T-helper 1 cell treated with Interleukin-12 subunit alpha and Interleukin-12 subunit beta and Interleukin-4 antibody, amounts not matched to agents 30 ng/mL and 1 ng/mL, for 36 hours (primary cell): Measurements from ENCODE around the gene ADIPOQ. TPM values are rescaled to one million over a fixed set of nuclear protein-coding genes. Genes with fewer than 3 reads are reported as not detected.
"Not testable (repeated sequence)": the region's sequence is repeated elsewhere in the genome, so short reads cannot be mapped to it uniquely, and the experiment has no call there.

Experiments used
- intact Hi-C: fragments of 100-400 bp; cut with micrococcal nuclease; formaldehyde crosslinking; loops from one replicate; pipeline ENCODE4 v1.15.1; 2024
- total RNA-seq: library from RNA; stranded (reverse); gene quantifications from 2 replicates; pipeline ENCODE4 v1.2.3, GENCODE V29; 2022

Gene ADIPOQ
- total RNA-seq, 1 donor from 2014 or later: not detected

DNA sequence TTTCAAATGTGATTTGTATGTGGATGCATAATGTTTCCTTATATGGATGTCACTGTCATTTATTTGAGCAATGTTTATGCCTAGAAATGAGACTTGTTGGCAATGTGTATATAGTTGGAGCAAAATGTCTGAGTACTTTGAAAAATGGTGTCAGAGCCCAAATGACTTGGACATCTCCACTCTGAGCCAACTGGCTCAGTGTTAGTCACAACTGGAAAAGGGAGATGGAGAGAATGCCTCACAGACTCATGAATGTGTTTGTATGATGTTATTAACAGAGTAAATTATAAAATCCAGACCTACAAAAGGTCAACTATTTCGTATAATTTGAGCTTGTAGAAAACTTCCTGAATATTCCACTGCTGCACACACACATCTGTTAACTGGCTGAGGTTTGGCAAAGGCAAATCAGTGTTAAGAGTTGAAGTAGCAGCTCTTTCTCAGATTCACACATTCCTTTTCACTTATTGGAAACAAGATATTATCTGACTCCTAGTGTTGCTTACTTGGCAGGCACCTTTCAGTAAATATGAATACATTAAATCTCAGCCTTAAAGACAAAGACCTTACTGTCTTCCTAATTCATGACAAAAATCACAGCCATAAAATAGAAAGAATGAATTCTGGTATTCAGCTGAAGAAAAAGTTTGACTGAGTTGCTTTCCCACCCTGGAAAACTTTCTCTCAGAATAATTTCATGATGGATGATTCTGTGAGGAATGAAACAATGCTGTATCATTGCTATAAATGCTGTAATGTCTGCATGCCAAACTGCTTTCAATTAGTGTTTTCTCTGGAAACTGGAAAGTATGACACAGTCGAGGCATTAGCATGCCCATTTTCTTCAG, 27.0 kb downstream of the ADIPOQ start:
- intact Hi-C loops: no loop called here

DNA sequence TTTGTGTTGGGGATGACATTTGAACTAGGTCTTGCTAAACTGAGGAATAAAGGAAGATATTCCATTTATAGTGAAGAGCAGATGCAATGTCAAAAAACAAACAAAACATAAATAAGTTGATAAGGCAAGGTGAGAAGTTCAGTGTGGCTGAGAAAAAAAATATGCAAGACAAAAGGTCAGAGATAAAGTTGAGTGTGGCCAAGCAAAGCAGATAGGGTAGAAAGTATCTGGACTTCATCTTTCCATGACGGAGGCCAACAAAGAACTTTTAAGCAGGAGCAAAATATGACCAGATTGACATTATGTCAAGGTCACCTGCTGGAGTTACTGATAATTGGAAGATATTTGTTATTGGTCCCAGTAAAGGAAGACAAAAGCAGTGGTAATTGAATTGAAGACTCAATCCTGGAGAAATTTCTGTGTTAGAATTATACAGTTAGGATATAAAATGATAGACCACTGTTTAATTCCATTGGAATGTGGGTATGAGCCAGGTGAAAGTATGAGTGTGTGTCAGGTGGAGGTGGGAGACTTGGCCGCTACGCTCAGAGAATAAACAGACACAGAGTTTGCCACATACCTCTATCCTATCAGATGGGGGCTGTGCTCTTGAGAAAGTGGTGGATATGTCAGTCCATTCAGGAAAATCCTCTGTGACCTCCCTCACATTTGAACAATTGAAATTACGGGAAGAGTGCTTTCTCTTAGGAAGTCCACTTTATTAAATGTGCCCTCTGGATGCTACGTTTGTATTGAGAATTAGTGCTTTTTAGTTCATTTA, 28.1 kb downstream of the ADIPOQ start:
- intact Hi-C loops: no loop called here

DNA sequence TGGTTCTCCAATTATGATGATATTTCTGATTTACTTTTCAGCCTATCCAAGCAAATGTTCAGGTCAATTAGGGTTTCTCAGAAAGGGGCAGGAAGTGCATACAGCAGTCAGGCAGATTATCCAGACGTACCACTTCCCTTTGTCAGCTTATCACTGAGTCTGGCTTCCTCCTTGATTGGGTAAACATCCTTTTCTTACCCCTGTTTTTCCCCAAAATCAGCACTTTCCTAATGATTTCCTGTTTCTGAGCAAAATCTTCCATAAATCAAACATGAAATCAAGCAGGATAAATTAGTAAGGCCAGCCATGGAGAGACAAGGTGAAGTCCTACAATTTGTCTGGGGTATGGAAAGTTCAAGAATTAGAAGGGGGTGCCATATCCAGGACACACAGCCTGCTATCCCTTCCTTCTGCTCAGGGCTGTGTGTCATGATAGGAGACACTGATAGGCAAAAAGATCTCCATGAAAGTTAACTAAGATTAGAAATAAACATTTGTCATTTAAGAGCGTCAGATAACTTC, 29.0 kb downstream of the ADIPOQ start:
- intact Hi-C loops: no loop called here

DNA sequence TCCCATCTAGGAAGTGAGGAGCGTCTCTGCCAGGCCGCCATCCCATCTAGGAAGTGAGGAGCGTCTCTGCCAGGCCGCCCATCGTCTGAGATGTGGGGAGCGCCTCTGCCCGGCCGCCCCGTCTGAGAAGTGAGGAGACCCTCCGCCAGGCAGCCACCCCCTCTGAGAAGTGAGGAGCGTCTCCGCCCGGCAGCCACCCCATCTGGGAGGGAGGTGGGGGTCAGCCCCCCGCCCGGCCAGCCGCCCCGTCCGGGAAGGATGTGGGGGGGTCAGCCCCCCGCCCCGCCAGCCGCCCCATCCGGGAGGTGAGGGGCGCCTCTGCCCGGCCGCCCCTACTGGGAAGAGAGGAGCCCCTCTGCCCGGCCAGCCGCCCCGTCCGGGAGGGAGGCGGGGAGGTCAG, 31.3 kb downstream of the ADIPOQ start:
- intact Hi-C loops: not testable (repeated sequence)

DNA sequence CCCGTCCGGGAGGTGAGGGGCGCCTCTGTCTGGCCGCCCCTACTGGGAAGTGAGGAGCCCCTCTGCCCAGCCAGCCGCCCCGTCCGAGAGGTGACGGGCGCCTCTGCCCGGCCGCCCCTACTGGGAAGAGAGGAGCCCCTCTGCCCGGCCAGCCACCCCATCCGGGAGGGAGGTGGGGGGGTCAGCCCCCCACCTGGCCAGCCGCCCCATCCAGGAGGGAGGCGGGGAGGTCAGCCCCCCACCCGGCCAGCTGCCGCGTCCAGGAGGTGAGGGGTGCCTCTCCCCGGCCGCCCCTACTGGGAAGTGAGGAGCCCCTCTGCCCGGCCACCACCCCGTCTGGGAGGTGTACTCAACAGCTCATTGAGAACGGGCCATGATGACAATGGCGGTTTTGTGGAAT, 31.7 kb downstream of the ADIPOQ start:
- intact Hi-C loops: not testable (repeated sequence)

DNA sequence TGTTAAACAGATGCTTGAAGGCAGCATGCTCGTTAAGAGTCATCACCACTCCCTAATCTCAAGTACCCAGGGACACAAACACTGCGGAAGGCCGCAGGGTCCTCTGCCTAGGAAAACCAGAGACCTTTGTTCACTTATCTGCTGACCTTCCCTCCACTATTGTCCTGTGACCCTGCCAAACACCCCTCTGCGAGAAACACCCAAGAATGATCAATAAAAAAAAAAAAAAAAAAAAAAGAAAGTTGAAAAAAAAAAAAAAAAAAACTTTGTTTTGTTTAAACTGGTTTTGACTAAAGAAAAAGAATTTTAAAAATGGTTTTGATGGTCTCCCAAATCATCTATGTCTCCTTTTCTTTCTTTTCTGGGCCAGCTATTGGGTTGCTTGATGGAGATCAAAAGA, 32.3 kb downstream of the ADIPOQ start:
- intact Hi-C loops: not testable (repeated sequence)

DNA sequence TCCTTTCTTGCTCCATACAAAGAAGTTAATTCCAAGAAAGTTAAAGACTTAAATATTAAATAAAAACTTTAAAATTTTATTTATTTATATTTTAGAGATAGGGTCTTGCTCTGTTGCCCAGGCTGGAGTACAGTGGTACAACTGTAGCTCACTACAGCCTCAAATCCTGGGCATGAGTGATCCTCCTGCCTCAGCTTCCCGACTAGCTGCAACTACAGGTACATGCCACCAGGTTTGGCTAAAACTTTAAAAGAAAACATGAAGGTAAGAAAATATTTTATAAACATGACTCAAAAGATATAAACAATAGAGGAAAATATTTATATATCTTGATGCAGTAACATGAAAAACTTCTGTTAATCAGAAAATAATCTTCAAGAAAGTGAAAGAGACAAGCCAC, 33.2 kb downstream of the ADIPOQ start:
- intact Hi-C loops: no loop called here

DNA sequence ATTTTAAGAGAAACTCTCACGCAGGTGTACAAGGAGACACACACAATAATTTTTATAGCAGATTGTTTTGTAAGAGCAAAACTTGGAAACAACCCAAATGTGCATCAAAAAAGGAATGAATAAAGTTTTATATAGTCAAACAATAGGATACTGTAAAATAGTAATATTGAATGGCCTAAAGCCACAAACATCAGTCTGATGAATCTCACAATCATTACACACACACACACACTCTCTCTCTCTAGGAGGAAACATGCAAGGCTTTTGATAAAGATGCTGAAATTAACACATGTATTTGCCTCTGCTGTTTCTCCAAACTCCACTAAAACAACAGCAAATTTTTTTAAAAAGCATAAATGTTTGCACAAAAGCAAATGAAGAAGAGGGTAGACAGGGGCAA, 37.3 kb downstream of the ADIPOQ start:
- intact Hi-C loops: loop anchor here (5.0 kb wide), 1 partner anchor 923 kb away; no protein-coding TSS in a partner anchor

DNA sequence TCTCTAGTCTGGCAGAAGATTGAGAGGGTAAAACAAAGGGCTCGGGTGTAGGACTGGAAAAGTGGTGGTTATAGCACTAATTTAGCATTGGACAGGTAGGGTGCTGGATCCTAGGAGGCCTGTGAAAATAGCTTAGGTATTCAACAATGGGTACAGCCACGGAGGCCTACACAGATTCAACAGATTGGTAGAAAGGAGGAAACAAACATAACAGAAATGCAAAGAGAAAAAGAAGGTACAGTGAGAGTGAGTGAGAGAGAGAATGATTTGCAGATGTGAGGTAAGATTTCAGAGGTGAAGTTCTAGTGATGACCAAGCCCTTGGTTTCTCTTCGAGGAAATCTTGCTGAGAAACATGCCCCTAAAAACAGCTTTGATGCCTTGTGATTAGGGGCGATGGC, 37.9 kb downstream of the ADIPOQ start:
- intact Hi-C loops: loop anchor here (5.0 kb wide), 1 partner anchor 922 kb away; no protein-coding TSS in a partner anchor

DNA sequence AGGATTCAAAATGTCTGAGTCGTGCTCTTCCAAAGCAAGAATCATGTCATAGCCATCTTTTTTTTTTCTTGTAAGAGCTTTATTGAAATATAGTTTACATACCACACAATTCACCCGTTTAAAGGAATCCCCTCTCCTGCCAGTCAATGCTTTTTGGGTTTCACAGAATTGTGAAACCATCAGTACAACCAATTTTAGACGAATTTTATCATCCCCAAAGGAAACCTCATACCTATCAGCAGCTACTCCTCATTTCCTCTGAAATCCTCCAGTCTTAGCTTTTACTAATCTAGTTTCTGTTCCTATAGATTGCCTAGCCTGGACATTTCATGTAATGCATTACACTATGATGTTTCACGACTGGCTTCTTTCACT, 39.6 kb downstream of the ADIPOQ start:
- intact Hi-C loops: loop anchor here (1.0 to 5.0 kb wide), 5 partner anchors 33 to 920 kb away; partner anchors contain the start of gene ST6GAL1

DNA sequence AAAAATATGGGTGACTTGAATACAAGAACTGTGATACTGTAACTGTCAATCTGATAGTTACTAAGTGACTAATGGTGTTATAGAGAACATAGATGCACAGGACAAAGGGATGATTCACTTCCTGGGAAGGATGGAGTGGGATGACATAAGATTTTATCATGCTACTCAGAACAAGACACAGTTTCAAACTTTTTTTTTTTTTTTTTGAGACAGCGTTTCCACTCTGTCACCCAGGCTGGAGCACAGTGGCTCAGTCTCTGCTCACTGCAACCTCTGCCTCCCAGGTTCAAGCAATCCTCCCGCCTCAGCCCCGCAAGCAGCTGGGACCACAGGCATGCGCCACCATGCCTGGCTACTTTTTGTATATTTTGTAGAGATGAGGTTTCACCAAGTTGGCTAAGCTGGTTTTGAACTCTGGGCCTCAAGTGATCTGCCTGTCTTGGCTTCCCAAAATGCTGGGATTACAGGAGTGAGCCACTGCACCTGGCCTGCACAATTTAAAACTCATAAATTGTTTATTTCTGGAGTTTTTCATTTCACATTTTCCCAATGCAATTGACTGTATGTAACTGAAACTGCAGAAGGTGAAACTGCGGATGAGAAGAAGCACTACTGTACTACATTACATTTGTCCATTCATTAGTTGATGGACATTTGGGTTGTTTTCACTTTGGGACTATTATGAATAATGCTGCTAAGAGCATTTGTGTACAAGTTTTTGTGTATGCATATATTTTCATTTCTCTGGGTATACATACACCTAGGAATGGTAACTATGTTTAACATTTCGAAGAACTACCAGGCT, 40.6 kb downstream of the ADIPOQ start:
- intact Hi-C loops: loop anchor here (1.0 to 5.0 kb wide), 6 partner anchors 26 to 919 kb away; partner anchors contain the start of gene ST6GAL1

DNA sequence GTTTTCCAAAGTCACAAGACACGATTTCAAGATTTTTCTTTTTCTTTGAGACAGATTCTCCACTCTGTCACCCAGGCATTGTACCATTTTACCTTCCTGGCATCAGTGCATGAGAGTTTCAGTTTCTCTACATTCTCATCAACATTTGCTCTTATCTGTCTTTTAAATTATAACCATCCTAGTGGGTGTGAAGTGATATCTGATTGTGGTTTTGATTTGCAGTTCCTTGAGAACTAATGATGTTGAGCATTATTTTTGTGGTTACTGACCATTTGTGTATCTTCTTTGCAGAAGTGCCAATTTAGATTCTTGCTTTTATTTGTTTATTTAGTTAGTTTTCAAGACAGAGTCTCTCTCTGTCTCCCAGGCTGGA, 41.2 kb downstream of the ADIPOQ start:
- intact Hi-C loops: loop anchor here (1.0 to 5.0 kb wide), 5 partner anchors 26 to 919 kb away; no protein-coding TSS in a partner anchor

DNA sequence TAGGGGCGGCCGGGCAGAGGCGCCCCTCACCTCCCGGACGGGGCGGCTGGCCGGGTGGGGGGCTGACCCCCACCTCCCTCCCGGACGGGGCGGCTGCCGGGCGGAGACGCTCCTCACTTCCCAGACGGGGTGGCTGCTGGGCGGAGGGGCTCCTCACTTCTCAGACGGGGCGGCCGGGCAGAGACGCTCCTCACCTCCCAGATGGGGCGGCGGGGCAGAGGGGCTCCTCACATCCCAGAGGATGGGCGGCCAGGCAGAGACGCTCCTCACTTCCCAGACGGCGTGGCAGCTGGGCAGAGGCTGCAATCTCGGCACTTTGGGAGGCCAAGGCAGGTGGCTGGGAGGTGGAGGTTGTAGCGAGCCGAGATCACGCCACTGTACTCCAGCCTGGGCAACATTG, 42.4 kb downstream of the ADIPOQ start:
- intact Hi-C loops: loop anchor here (5.0 kb wide), 1 partner anchor 917 kb away; no protein-coding TSS in a partner anchor

DNA sequence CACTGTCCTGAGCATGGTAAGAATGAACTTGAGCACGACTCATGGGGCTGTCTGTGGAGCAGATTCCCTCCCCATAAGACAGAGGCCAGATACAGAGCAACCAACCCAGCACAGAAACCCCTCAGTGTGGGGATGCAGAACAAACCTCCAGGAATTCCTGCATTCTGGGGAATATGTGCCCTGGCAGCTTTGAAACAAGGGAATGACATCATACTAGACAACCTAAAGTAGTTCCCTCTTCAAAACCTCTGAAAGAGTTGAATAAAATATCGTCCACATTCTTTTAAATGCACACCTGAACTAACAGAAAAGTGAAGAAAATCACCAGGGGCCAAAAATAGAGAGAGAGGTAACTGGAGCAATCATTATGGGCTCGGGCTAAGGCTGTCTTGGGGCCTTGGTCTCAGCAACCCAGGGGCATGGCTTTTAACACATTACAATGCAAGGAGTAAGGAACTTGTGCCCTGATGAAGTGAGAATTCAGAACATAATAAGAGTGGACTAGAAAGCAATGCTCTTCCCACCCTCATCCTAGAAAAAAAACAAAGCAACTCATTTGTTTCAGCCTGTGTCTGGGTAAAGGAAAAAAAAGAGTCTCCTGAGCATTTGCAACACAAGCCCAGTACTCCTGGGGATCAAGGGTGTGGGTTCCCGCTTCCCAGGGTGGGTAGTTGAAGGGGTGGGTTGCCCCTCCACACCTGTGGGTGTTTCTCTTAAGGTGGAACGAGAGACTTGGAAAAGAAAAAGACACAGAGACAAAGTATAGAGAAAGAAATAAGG, 43.9 kb downstream of the ADIPOQ start:
- intact Hi-C loops: no loop called here

DNA sequence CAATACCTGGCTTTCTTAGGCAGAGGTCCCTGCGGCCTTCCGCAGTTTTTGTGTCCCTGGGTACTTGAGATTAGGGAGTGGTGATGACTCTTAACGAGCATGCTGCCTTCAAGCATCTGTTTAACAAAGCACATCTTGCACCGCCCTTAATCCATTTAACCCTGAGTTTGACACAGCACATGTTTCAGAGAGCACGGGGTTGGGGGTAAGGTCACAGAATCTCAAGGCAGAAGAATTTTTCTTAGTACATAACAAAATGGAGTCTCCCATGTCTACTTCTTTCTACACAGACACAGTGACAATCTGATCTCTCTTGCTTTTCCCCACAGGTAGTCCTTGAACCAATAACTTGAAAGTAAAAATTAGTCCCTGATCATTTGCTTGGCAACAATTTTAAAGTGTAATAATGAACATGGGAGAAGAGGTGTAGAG, 45.0 kb downstream of the ADIPOQ start:
- intact Hi-C loops: not testable (repeated sequence)

DNA sequence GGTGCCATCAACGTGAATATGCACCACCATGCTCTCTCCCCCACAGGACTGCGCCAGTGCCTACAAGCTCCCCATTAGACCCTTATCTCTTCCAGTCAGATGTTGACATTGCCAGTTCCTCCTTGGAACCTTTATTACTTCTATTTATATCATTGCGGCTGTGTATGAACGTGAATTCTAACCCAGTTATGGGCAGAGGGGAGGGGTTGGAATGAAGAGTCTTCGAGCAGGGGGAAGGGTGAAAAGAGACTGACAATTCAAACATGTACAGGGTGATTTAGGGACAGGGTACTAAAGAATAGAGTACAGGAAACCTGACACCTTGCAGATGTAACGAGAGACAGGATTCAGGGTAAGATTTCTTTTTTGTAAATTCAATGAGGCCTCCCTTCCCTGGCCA, 46.1 kb downstream of the ADIPOQ start:
- intact Hi-C loops: no loop called here

DNA sequence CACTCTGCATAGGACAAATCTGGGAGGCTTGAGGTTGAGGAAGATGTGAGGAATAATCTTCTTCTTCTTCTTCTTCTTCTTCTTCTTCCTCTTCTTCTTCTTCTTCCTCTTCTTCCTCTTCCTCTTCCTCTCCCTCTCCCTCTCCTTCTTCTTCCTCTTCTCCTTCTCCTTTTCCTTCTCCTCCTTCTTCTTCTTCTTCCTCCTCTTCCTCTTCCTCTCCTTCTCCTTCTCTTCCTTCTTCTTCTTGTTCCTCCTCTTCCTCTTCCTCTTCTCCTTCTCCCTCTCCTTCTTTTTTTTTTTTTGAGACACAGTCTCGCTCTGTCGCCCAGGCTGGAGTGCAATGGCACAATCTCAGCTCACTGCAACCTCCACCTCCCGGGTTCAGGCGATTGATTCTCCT, 47.2 kb downstream of the ADIPOQ start:
- intact Hi-C loops: not testable (repeated sequence)

DNA sequence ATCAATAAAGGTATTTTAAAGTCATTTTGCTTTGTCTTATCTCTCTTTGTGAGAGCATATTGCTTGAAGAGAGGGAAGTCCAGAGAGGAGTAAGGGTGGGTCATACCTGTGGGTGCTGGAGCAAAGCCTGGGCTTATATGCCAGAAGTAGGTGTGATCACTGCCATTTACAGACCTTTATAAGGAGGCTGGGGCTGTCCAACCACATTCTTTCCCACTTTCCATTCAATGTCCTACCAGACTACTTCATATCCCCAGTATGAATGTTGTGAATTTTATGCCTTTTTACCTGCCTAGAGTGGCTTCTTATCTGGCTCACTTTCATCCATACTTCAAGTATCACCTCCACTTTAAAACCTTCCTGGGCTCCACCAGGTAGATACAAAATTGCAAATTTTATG, 48.4 kb downstream of the ADIPOQ start:
- intact Hi-C loops: no loop called here

DNA sequence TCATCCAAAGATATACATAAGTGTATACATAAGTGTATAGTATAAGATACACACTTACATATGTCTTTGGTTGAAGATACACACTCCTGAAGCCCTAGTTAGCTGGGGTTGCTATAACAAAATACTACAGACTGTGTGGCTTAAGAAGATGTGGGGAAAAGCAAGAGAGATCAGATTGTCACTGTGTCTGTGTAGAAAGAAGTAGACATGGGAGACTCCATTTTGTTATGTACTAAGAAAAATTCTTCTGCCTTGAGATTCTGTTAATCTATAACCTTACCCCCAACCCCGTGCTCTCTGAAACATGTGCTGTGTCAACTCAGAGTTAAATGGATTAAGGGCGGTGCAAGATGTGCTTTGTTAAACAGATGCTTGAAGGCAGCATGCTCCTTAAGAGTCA, 50.6 kb downstream of the ADIPOQ start:
- intact Hi-C loops: not testable (repeated sequence)

DNA sequence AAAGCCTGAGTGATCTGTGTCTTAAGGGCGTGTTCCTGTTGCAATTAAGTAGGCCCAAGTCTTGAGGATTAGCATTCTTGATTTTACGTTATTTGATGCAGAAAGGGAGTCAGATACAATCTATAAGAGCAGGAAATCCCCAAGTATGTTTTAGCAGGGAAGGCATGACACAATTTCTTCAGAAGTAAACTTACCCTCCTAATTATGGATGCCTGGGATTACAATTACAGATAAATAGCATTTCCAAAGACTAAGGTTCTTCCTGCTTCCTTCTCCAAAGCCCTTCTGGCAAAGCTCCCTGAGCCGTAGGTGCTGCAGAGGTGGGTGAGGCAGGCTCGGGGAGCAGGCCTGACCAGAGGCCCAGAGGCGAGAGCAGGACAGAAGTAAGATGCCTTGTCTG, 52.9 kb downstream of the ADIPOQ start:
- intact Hi-C loops: no loop called here
